SU-DHL-6 (cell line): ENCODE measurements around the gene USP24.

Source experiments
- EZH2phosphoT487 ChIP-seq: fragments of 200-600 bp; sonication (generic), shearing (Covaris generic); conservative IDR thresholded peaks from 2 replicates; pipeline ENCODE4 v1.6.1; 2018; ENCODE audit warnings: mild to moderate bottlenecking, antibody characterized with exemption, low read length, moderate library complexity, mixed read lengths
- TF ChIP-seq, protein P1 (sequence below): fragments of 200-600 bp; sonication (generic); IDR thresholded peaks from one replicate; pipeline ENCODE4 v1.5.1; 2017; ENCODE audit warnings: antibody characterized with exemption, mild to moderate bottlenecking, low read length, moderate library complexity; ENCODE audit not compliant: insufficient read depth, poor library complexity, severe bottlenecking

GRCh38 chr1:55064861-55065263, 150.3 kb downstream of the USP24 start:
- TF ChIP-seq, protein P1, sequence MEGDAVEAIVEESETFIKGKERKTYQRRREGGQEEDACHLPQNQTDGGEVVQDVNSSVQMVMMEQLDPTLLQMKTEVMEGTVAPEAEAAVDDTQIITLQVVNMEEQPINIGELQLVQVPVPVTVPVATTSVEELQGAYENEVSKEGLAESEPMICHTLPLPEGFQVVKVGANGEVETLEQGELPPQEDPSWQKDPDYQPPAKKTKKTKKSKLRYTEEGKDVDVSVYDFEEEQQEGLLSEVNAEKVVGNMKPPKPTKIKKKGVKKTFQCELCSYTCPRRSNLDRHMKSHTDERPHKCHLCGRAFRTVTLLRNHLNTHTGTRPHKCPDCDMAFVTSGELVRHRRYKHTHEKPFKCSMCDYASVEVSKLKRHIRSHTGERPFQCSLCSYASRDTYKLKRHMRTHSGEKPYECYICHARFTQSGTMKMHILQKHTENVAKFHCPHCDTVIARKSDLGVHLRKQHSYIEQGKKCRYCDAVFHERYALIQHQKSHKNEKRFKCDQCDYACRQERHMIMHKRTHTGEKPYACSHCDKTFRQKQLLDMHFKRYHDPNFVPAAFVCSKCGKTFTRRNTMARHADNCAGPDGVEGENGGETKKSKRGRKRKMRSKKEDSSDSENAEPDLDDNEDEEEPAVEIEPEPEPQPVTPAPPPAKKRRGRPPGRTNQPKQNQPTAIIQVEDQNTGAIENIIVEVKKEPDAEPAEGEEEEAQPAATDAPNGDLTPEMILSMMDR: no peak
- TF ChIP-seq EZH2phosphoT487: no peak
